ENCODE results near the gene STOML1. TPM values are rescaled to one million over a fixed set of nuclear protein-coding genes. Genes with fewer than 3 reads are reported as not detected.

STOML1 gene
- total and polyA plus RNA-seq, 9 of the 15 experiments (the other 6 are each of a cell fraction or from before 2014, with no cell fraction given), result 0.25 to 9.7 (median 4.6) TPM

- TF ChIP-seq ZBTB9 (CRISPR knock-in tag; IDR thresholded peaks at IDR 0.05) (no peak), MGA (IDR thresholded peaks at IDR 0.05) (no peak), HDAC2 (IDR thresholded peaks at IDR 0.05) (no peak), RFX1 (IDR thresholded peaks at IDR 0.05) (no peak), SMAD4 (CRISPR knock-in tag; conservative IDR thresholded peaks at IDR 0.05) (no peak), NFYB (IDR thresholded peaks at IDR 0.05; ENCODE audit: extremely low read depth, insufficient read length) (no peak), CEBPB (tag; IDR thresholded peaks at IDR 0.05) (no peak), CBX8 (IDR thresholded peaks at IDR 0.05; ENCODE audit: borderline replicate concordance, extremely low read depth, low read depth, low read length, poor library complexity, severe bottlenecking) (no peak), HLTF (IDR thresholded peaks at IDR 0.05) (no peak), SIX5 (IDR thresholded peaks at IDR 0.05; ENCODE audit: borderline replicate concordance in 1 of 2, insufficient read depth in 1 of 2, low read depth in 1 of 2, low read length in 2 of 2) (no peak)
- TF ChIP-seq, protein P1, sequence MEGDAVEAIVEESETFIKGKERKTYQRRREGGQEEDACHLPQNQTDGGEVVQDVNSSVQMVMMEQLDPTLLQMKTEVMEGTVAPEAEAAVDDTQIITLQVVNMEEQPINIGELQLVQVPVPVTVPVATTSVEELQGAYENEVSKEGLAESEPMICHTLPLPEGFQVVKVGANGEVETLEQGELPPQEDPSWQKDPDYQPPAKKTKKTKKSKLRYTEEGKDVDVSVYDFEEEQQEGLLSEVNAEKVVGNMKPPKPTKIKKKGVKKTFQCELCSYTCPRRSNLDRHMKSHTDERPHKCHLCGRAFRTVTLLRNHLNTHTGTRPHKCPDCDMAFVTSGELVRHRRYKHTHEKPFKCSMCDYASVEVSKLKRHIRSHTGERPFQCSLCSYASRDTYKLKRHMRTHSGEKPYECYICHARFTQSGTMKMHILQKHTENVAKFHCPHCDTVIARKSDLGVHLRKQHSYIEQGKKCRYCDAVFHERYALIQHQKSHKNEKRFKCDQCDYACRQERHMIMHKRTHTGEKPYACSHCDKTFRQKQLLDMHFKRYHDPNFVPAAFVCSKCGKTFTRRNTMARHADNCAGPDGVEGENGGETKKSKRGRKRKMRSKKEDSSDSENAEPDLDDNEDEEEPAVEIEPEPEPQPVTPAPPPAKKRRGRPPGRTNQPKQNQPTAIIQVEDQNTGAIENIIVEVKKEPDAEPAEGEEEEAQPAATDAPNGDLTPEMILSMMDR (IDR thresholded peaks at IDR 0.05 in 2 of 3, conservative IDR thresholded peaks at IDR 0.05 in 1 of 3; ENCODE audit: insufficient read depth in 2 of 3, low read depth in 1 of 3, low read length in 3 of 3), result no peak
Observed at GRCh38 chr15:74025436-74025835, 33.3 kb upstream of the STOML1 start (continued).
